GM12872 (cell line): ENCODE results near the gene ODF2.

Experiments
- TF ChIP-seq, protein P1 (sequence below): IDR thresholded peaks from 3 replicates; pipeline ENCODE4 v1.5.1; 2011; ENCODE audit warnings: low read depth, mild to moderate bottlenecking, low read length, moderate library complexity; ENCODE audit not compliant: insufficient read depth

ODF2 gene

GRCh38 chr9:128457207-128457606 is 1.4 kb downstream of the ODF2 start:
- TF ChIP-seq, protein P1, sequence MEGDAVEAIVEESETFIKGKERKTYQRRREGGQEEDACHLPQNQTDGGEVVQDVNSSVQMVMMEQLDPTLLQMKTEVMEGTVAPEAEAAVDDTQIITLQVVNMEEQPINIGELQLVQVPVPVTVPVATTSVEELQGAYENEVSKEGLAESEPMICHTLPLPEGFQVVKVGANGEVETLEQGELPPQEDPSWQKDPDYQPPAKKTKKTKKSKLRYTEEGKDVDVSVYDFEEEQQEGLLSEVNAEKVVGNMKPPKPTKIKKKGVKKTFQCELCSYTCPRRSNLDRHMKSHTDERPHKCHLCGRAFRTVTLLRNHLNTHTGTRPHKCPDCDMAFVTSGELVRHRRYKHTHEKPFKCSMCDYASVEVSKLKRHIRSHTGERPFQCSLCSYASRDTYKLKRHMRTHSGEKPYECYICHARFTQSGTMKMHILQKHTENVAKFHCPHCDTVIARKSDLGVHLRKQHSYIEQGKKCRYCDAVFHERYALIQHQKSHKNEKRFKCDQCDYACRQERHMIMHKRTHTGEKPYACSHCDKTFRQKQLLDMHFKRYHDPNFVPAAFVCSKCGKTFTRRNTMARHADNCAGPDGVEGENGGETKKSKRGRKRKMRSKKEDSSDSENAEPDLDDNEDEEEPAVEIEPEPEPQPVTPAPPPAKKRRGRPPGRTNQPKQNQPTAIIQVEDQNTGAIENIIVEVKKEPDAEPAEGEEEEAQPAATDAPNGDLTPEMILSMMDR = no peak

GRCh38 chr9:128459011-128459410 is 3.2 kb downstream of the ODF2 start:
- TF ChIP-seq, protein P1 = no peak

GRCh38 chr9:128469070-128469469 is 13.3 kb downstream of the ODF2 start:
- TF ChIP-seq, protein P1 = no peak

DNA sequence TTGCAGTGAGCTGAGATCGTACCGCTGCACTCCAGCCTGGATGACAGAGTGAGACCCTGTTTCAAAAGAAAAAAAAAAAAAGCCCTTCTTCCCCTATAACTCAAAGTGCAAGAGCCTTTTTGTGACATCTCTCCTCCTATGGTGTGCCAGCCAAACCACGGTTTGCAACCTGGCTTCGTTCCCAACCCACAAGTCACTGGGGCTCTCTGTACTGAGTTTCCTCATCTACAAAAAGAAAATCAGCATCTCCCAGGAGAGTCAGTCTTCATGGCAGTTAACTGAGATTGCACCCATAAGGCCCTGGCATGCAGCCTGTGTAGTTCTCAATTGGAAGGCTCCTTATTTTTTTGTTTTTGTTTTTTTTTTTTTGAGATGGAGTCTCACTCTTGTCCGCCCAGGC is 14.8 kb downstream of the ODF2 start:
- TF ChIP-seq, protein P1 = no peak

DNA sequence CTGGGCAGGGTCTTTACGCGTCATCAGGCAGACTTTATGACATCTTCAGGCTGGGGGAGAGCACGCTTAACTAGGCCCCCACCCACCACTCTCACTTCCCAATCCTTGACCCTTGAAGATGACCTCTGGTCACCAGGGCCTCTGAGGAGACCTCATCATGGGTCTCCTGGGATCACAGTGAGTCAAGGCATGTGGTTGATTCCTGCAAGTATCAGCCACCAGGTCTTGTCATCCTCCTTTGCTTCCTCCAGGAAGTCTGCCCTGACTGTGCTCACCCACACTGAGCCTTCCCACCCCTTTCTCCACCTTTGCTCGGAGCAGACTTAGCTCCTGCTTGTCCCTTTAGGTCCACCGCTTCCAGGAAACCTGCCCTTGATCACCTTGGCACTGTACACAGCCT is 17.3 kb downstream of the ODF2 start:
- TF ChIP-seq, protein P1 = no peak

GRCh38 chr9:128475867-128476266 is 20.1 kb downstream of the ODF2 start:
- TF ChIP-seq, protein P1 = no peak

DNA sequence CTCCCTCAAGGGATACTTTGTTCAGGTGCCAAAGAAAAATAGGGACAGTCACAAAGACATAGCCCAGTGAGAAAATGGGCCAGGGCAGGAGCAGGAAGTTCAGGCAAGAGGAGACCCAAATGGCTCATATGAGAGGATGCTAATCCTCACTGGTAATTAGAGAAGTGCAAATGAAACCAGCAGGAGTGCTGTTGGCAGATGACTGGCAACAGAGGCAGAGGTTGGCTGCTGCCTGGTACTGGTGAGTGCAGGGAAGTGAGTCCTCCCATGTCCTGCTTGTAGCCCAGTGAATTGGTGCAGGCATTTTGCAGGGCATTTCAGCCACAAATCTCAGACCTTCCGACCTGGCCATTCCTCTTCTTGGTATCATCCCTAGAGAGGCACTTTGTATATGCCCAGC is 23.5 kb downstream of the ODF2 start:
- TF ChIP-seq, protein P1 = 0 out of 3 replicates have a peak, but pooled peaks have one; percentile 17

GRCh38 chr9:128481561-128481960 is 25.8 kb downstream of the ODF2 start:
- TF ChIP-seq, protein P1 = no peak
